Peyer's patch (tissue), 4 donors: ENCODE data around the gene CEP55. TPM values are rescaled to one million over a fixed set of nuclear protein-coding genes. Genes with fewer than 3 reads are reported as not detected.

Experiments used
- small RNA-seq, 2 donors: library from RNA; depleted of rRNA; stranded (forward); fragments of <200 nt; gene quantifications; one replicate each; pipeline ENCODE3, GENCODE V24; 2016
- total RNA-seq, 4 donors: library from RNA; depleted of rRNA; stranded (reverse); fragments of >200 nt; gene quantifications; one replicate each; pipeline ENCODE4 v1.1.0, GENCODE V29; 2016

CEP55 gene
- total RNA-seq, 4 donors from 2014 or later, result 1.1 to 32.2 (median 4.5) TPM

Small RNA genes within 50 kb of the gene (small RNA-seq; reads per million reads assigned to genes)
- 0 to 0.06 reads per million in 2 donors for gene RNA5SP323

Other genes starting within 250 kb of the CEP55 start
- gene MYOF, start 14.3 kb upstream of the CEP55 start, total RNA-seq, result 10 to 100 TPM; 15.1 to 52.8 (median 24.4) TPM
- 1 to 10 TPM in 2 of 4 donors, under 1 TPM in 1, not detected in 1; 0.80 to 2.5 (median 2.3) TPM for gene FFAR4, start 70.1 kb downstream of the CEP55 start, total RNA-seq
- gene RBP4, start 104.6 kb downstream of the CEP55 start, total RNA-seq, result 1 to 10 TPM in 2 of 4 donors, not detected in 2; 1.7 to 3.9 TPM
- gene PDE6C, start 115.9 kb downstream of the CEP55 start, total RNA-seq, result not detected
- gene FRA10AC1, start 206.0 kb downstream of the CEP55 start, total RNA-seq, result 10 to 100 TPM; 10.6 to 20.8 (median 15.4) TPM